HFFc6 (cell line): ENCODE data around the gene SIL1. TPM values are rescaled to one million over a fixed set of nuclear protein-coding genes. Genes with fewer than 3 reads are reported as not detected.
A peak's percentile ranks its signal among the peaks of the same experiment; 100 is the strongest.
"Not testable (repeated sequence)": the region's sequence is repeated elsewhere in the genome, so short reads cannot be mapped to it uniquely, and the experiment has no call there.

Experiments used
- DNase-seq: peaks from one replicate; pipeline ENCODE4 v3.0.0-alpha.2; 2018
- H3K27ac Mint-ChIP-seq: 2 replicates; pipeline ENCODE4 v1.8.0; 2020; ENCODE audit warnings: mild to moderate bottlenecking, mixed read lengths
- H3K27me3 Mint-ChIP-seq: 2 replicates; pipeline ENCODE4 v1.8.0; 2021; ENCODE audit warnings: mild to moderate bottlenecking, moderate library complexity, mixed read lengths; ENCODE audit not compliant: insufficient read depth
- H3K36me3 Mint-ChIP-seq: 2 replicates; pipeline ENCODE4 v1.8.0; 2021; ENCODE audit warnings: low read depth, mixed read lengths
- H3K4me1 Mint-ChIP-seq: 2 replicates; pipeline ENCODE4 v1.8.0; 2020; ENCODE audit warnings: low read depth, mixed read lengths
- H3K4me3 Mint-ChIP-seq: 2 replicates; pipeline ENCODE4 v1.8.0; 2020; ENCODE audit warnings: mild to moderate bottlenecking, moderate library complexity, mixed read lengths
- H3K9me3 Mint-ChIP-seq: 2 replicates; pipeline ENCODE4 v1.8.0; 2020; ENCODE audit warnings: mild to moderate bottlenecking, mixed read lengths
- CTCF ChIP-seq: fragments of 200-600 bp; sonication (generic); IDR thresholded peaks from 2 replicates; pipeline ENCODE4 v1.5.0; 2021; ENCODE audit warnings: antibody characterized with exemption, mild to moderate bottlenecking
- total RNA-seq, 6 experiments: library from RNA; stranded (reverse); fragmentation: NEBNext Ultra II Directional; extraction: Animal tissue kit (Norgen Biotek cat#: 25700); gene quantifications; 2 replicates in 1 of 6; 3 replicates in 5 of 6; pipeline ENCODE4 v1.2.3, GENCODE V29; 2021

Gene SIL1
- total RNA-seq, 6 experiments from 2014 or later = 64.7 to 84.7 (median 78.7) TPM

GRCh38 chr5:139178935-139179334 is 19.2 kb downstream of the SIL1 start:
- TF ChIP-seq CTCF = no peak
- Mint-ChIP-seq H3K27me3 (peaks cover 1% of the 10 kb centered on the region; the same call in 1 of the 2 replicates), H3K9me3 (no peaks in the 10 kb centered on the region), H3K4me1 (peaks cover 34% of the 10 kb centered on the region), H3K4me3 (no peak overlapping the region), H3K27ac (no peak overlapping the region), H3K36me3 (no peaks in the 10 kb centered on the region)
- DNase-seq = no peak

DNA sequence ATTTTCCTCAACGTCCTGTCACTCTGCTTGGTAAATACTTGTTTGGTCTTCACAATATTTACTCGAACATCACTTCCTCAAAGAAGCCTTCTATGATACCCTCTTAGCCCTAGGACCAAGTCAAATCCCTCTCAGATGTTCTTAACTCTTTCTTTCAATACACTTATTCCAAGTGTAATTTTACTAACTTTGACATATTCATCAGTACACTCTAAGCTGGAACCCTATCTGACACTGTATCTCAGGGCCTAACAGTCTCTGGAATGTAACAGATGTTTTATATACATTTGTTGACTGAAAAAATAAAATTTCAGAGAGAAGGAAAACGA is 19.6 kb downstream of the SIL1 start:
- Mint-ChIP-seq H3K4me3 (no peak overlapping the region), H3K9me3 (no peaks in the 10 kb centered on the region), H3K36me3 (no peaks in the 10 kb centered on the region), H3K27me3 (peaks cover 1% of the 10 kb centered on the region; the same call in 1 of the 2 replicates), H3K27ac (peak overlapping the region; percentile 11), H3K4me1 (peaks cover 34% of the 10 kb centered on the region)
- no peak for TF ChIP-seq CTCF
- DNase-seq = no peak

DNA sequence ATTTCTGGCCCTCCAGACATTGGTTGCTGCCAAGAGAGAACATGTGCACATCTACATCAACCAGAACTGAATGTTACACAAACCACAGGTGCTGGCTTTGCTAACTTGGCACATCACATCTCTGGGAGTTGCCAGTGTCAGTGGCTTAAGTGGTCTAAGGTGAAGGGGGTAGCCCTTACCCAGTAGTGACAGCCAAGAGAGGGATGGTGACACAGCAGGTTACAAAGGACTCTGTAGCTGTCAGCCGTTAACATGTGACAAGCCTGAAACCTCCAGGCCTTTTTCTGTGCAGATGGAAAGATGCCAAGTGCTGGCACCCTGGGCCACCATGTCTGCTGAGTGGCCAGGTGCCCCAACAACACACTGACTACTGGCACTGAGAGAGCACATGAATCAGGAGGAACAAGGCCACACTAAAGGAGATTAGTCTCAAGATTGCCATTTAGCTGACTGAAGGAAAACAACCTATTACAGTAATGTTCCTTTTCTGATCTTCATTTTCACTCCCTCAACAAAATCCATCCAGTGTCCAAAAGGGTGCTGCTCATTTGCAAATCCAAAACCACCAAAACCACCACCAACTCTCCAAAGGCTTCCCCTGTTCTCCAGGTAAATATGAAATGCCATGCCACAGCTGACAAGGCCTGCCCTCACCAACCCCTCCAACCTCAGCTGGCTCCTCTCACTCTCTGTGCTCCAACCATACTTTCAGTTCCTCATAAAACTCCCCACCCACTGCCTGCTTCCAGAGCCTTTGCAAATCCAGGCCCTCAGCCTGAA is 20.2 kb downstream of the SIL1 start:
- no peak overlapping the region for H3K4me3 Mint-ChIP-seq
- H3K36me3 Mint-ChIP-seq = no peaks in the 10 kb centered on the region
- DNase-seq = no peak

DNA sequence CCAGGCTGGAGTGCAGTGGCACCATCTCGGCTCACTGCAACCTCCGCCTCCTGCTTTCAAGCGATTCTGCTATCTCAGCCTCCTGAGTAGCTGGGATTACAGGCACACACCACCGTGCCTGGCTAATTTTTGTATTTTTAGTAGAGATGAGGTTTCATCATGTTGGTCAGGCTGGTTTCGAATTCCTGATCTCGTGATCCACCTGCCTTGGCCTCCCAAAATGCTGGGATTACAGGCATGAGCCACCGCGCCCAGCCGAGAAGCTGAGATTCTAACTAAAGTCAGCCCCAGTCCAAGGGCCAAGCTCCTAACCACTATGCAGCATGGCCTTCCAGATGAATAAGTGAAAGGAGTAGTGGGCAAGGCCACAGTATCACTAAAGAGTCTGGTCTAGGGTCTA is 20.9 kb downstream of the SIL1 start:
- H3K36me3 Mint-ChIP-seq = not testable (repeated sequence)

More for the DNA sequence above, 20.2 kb downstream of the SIL1 start:
- peak overlapping the region; percentile 11 for H3K27ac Mint-ChIP-seq
- TF ChIP-seq CTCF = no peak
- H3K27me3 Mint-ChIP-seq = peaks cover 1% of the 10 kb centered on the region; the same call in 1 of the 2 replicates
- no peaks in the 10 kb centered on the region for H3K9me3 Mint-ChIP-seq
- peaks cover 34% of the 10 kb centered on the region for H3K4me1 Mint-ChIP-seq

DNA sequence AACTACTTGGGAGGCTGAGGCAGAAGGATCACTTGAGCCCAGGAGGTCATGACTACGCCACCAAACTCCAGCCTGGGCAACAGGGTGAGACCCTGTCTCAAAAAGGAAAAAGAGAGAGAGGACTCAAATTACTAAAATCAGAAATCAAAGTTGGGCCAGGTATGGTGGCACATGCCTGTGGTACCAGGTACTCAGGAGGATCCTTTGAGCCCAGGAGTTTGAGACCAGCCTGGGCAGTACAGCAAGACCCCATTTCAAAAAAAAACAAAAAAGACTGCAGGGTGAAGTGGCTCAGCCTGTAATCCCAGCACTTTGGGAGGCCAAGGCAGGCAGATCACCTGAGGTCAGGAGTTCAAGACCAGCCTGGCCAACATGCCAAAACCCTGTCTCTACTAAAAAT is 23.8 kb downstream of the SIL1 start:
- not testable (repeated sequence) for H3K27ac Mint-ChIP-seq, H3K27me3 Mint-ChIP-seq, H3K36me3 Mint-ChIP-seq, H3K4me3 Mint-ChIP-seq, H3K9me3 Mint-ChIP-seq, DNase-seq
- peaks cover 14% of the 10 kb centered on the region for H3K4me1 Mint-ChIP-seq

More for the DNA sequence above, 20.9 kb downstream of the SIL1 start:
- H3K4me3 Mint-ChIP-seq, H3K27me3 Mint-ChIP-seq, DNase-seq, H3K9me3 Mint-ChIP-seq, H3K27ac Mint-ChIP-seq: not testable (repeated sequence)
- peaks cover 30% of the 10 kb centered on the region for H3K4me1 Mint-ChIP-seq

GRCh38 chr5:139171779-139172404 is 26.3 kb downstream of the SIL1 start:
- Mint-ChIP-seq H3K4me3 (no peak overlapping the region), H3K4me1 (no peaks in the 10 kb centered on the region), H3K9me3 (peaks cover 6% of the 10 kb centered on the region), H3K36me3 (peaks cover 7% of the 10 kb centered on the region), H3K27me3 (no peaks in the 10 kb centered on the region; the same call in 1 of the 2 replicates), H3K27ac (no peak overlapping the region)
- DNase-seq = no peak
- no peak for TF ChIP-seq CTCF
